ENCODE results near the gene NAT9. TPM values are rescaled to one million over a fixed set of nuclear protein-coding genes. Genes with fewer than 3 reads are reported as not detected.

The NAT9 gene
- total RNA-seq, 1 experiment from 2014 or later: 63.5 TPM

- H4K5ac ChIP-seq (ENCODE audit: insufficient read length, low read depth, low read length): no peak overlapping the region
- H3K4me2 ChIP-seq (ENCODE audit: insufficient read depth, insufficient read length, low read length): no peak overlapping the region
- Mint-ChIP-seq H3K27ac (no peak overlapping the region; a peak in 1 of 7 replicates), H3K9me3 (no peaks in the 10 kb centered on the region), H3K4me1 (peaks cover 4 to 5% of the 10 kb centered on the region in 2 experiments; a peak in 2 of 4 replicates), H3K27me3 (ENCODE audit: low read depth) (peaks cover 14% of the 10 kb centered on the region), H3K36me3 (ENCODE audit: insufficient read depth in 1 of 3, low read depth in 3 of 3) (peaks cover 0 to 11% (median 3%) of the 10 kb centered on the region in 3 experiments; a peak in 2 of 7 replicates), H3K4me3 (no peak overlapping the region)
- no peak overlapping the region for H2AK5ac ChIP-seq (ENCODE audit: insufficient read length, low read length)
- no peaks in the 10 kb centered on the region for H3K79me2 ChIP-seq (ENCODE audit: insufficient read depth, low read length)
- H2BK120ac ChIP-seq (ENCODE audit: low read depth, low read length, poor library complexity, severe bottlenecking): no peak overlapping the region
- no peak overlapping the region for H3K14ac ChIP-seq (ENCODE audit: insufficient read depth, low read length)
- H3T11ph ChIP-seq (ENCODE audit: low read length): no peak overlapping the region
- no peaks in the 10 kb centered on the region for H3K79me1 ChIP-seq (ENCODE audit: insufficient read depth, low read depth, low read length, poor library complexity, severe bottlenecking)
- H2AFZ ChIP-seq (ENCODE audit: low read length): no peak overlapping the region
- H4K8ac ChIP-seq (replicated peaks; ENCODE audit: insufficient read length, low read depth, low read length): no peak overlapping the region
- no CpG with 5 or more reads among the region's 13 CpGs for WGBS (ENCODE audit: extremely low coverage, insufficient read length, low lambda C conversion rate)
- H3K56ac ChIP-seq (ENCODE audit: insufficient read length, low read depth, low read length): no peak overlapping the region
- H4K20me1 ChIP-seq (ENCODE audit: control insufficient read depth, insufficient read depth, insufficient read length): no peaks in the 10 kb centered on the region
- no peak overlapping the region for H3K23ac ChIP-seq (ENCODE audit: insufficient read length, low read depth, low read length)
- no peak overlapping the region for H3K4ac ChIP-seq (ENCODE audit: low read depth, low read length)
- H4K91ac ChIP-seq (ENCODE audit: insufficient read length, low read depth, low read length): no peak overlapping the region
- H3K27me3 ChIP-seq (ENCODE audit: insufficient read depth, low read length): no peaks in the 10 kb centered on the region
- no peak overlapping the region for H3K27ac ChIP-seq (ENCODE audit: insufficient read length, low read depth, low read length)
- H2BK5ac ChIP-seq (ENCODE audit: insufficient read length, low read length): no peak overlapping the region
- no peaks in the 10 kb centered on the region for H3K9me3 ChIP-seq (ENCODE audit: control insufficient read depth, low read depth, low read length)
- TF ChIP-seq CTCF (conservative IDR thresholded peaks at IDR 0.05): no peak
- H2BK15ac ChIP-seq (ENCODE audit: low read depth, low read length): no peak overlapping the region
- no peak overlapping the region for H2BK12ac ChIP-seq (ENCODE audit: insufficient read length, low read depth, low read length)
- H3K23me2 ChIP-seq (ENCODE audit: insufficient read length, low read depth, low read length, poor library complexity, severe bottlenecking): no peaks in the 10 kb centered on the region
- no peak for DNase-seq
- no peak overlapping the region for H3K18ac ChIP-seq (ENCODE audit: insufficient read length, low read depth, low read length)
- no peak overlapping the region for H2BK20ac ChIP-seq (ENCODE audit: low read depth, low read length, poor library complexity, severe bottlenecking)
- H3K9ac ChIP-seq (ENCODE audit: extremely low read depth, insufficient read length, low read length): no peak overlapping the region
- no peaks in the 10 kb centered on the region for H3K4me1 ChIP-seq (ENCODE audit: insufficient read depth, low read length)
Measured at GRCh38 chr17:74807441-74807840, 31.3 kb upstream of the NAT9 start.
